IPS-18c (cell line): ENCODE results near the gene CDK11B.
"Not testable (repeated sequence)": the region's sequence is repeated elsewhere in the genome, so short reads cannot be mapped to it uniquely, and the experiment has no call there.

Experiments used
- H3K4me3 ChIP-seq: 2 replicates; pipeline ENCODE4 v1.7.0; 2013; ENCODE audit warnings: low read depth, mild to moderate bottlenecking, low read length, moderate library complexity; ENCODE audit not compliant: insufficient read depth
- H3K9me3 ChIP-seq: one replicate; pipeline ENCODE4 v1.6.1; 2013; ENCODE audit warnings: mild to moderate bottlenecking, low read length, moderate library complexity; ENCODE audit not compliant: control insufficient read depth, insufficient read depth

CDK11B gene

GRCh38 chr1:1599935-1600860, 58.6 kb downstream of the CDK11B start, which contains the start of gene FNDC10:
FNDC10 (minus strand) TSS chr1:1600135; CDS start chr1:1600015, 120 bp downstream.
- peak within 1 kb of the TSS; percentile 62 for H3K4me3 ChIP-seq
- H3K9me3 ChIP-seq = no peaks in the 10 kb centered on the region

- H3K4me3 ChIP-seq = peak overlapping the region; percentile 34; the same call in 1 of the 2 replicates
- H3K9me3 ChIP-seq = no peaks in the 10 kb centered on the region
Measured at GRCh38 chr1:1599030-1599934, 59.5 kb downstream of the CDK11B start.

GRCh38 chr1:1598720-1599029, 60.1 kb downstream of the CDK11B start:
- no peaks in the 10 kb centered on the region for H3K9me3 ChIP-seq
- H3K4me3 ChIP-seq = no peak overlapping the region

- Histone ChIP-seq H3K4me3 (no peak overlapping the region), H3K9me3 (no peaks in the 10 kb centered on the region)
Measured at GRCh38 chr1:1598051-1598719, 60.6 kb downstream of the CDK11B start.

- peak overlapping the region; percentile 15; the same call in 1 of the 2 replicates for H3K4me3 ChIP-seq
- no peaks in the 10 kb centered on the region for H3K9me3 ChIP-seq
Measured at GRCh38 chr1:1597275-1597930, 61.4 kb downstream of the CDK11B start.

DNA sequence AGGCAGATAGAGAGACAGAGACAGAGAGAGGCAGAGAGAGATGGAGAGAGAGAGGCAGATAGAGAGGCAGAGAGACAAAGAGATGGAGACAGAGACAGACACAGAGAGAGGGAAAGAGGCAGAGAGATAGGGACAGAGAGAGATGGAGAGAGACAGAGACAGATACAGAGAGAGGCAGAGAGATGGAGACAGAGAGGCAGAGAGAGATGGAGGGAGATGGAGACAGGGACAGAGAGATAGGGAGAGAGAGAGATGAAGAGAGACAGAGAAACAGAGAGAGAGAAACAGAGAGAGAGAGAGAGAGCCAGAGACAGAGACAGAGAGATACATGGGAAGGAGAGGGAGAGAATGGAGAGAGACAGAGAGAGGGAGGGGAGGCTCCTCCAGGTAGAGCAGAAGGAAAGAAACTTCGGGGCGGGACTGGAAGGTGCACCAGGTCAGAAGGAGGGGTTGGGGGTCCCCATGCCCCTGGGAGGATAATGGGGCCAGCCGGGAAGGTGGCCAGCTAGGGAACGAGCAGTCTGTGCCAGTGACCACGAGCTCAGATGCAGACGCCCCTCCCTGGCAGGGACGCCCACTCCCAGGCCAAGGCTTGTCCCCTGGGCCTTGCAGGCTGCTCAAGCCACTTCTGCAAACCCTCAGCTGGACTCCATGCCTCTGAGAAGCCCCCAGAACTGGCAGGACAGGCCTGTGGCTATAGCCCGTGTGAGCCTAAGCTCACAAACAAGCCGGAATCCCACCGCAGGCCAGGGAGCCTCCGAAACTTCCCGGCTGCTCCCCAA, 62.1 kb downstream of the CDK11B start:
- Histone ChIP-seq H3K4me3 (no peak overlapping the region), H3K9me3 (no peaks in the 10 kb centered on the region)

GRCh38 chr1:1595341-1595740, 63.5 kb downstream of the CDK11B start:
- not testable (repeated sequence) for H3K4me3 ChIP-seq, H3K9me3 ChIP-seq

GRCh38 chr1:1594602-1595260, 64.1 kb downstream of the CDK11B start:
- H3K9me3 ChIP-seq = no peaks in the 10 kb centered on the region
- H3K4me3 ChIP-seq = no peak overlapping the region; the same call in 1 of the 2 replicates

DNA sequence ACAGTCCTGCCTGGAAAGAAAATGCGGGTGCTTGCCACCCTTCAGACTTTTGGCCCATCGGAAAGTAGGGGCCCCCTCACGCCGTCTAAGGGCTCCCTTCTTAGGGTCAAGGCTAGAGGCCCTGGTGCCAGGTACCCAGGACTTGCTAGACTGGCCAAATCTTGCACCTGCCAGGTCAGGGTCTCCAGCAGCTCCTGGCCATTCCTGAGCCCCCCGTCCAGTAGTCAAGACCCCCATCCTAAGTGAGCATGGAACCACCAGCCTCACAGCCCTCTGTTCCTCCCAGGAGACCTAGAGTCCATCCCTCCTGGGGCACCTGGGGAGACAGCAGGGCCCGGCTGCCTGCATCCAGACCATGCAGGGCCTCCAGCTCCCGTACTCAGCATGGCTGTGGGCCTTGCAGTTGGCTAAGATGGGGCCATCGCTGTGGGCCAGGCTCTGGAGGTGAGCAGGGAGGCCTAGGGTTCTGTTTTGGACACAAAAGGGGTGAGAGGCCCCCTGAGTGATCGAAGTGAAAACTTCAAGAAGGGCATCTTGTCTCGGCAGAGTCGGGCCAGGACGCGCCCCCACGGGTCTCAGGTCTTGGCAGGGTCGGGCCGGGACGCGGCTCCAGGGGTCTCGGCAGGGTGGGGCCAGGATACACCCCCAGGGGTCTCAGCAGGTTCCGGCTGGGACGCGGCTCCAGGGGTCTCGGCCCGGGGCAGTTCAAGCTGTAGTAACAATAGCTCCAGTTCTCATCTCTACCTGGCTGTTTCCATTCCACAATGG, 64.8 kb downstream of the CDK11B start:
- H3K4me3 ChIP-seq = no peak overlapping the region

DNA sequence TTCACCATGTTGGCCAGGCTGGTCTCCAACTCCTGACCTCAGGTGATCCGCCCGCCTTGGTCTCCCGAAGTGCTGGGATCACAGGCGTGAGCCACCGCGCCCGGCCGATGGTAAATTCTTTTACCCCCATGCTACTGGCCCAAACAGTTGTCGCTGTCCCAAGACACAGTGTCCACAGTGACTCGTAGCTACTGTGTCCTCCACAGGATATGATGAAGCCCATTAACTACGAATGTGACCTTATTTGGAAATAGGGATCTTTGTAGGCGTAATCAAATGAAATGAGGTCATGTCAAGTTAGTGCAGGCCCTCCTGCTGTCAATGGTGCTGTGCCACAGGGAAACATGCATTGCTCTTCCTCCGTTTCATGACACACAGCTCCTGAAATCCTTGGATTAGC, 67.4 kb downstream of the CDK11B start:
- Histone ChIP-seq H3K9me3 (no peaks in the 10 kb centered on the region), H3K4me3 (no peak overlapping the region)

More for the DNA sequence above, 64.8 kb downstream of the CDK11B start:
- no peaks in the 10 kb centered on the region for H3K9me3 ChIP-seq
